Measurements from ENCODE around the gene CTNNA2. TPM values are rescaled to one million over a fixed set of nuclear protein-coding genes. Genes with fewer than 3 reads are reported as not detected.

Gene CTNNA2
- total and polyA plus RNA-seq, 4 donors: 0.01 to 0.37 TPM; not detected in 2

GRCh38 chr2:79975791-79976565 is 463.1 kb downstream of the CTNNA2 start:
- H3K36me3 ChIP-seq (ENCODE audit: control insufficient read depth in 4 of 4, insufficient read depth in 4 of 4, low read length in 4 of 4): no peaks in the 10 kb centered on the region
- H3K9me3 ChIP-seq (ENCODE audit: control insufficient read depth in 4 of 4, insufficient read depth in 3 of 4, low read length in 3 of 4): no peaks in the 10 kb centered on the region
- H3K4me1 ChIP-seq (ENCODE audit: control insufficient read depth in 5 of 5, insufficient read depth in 5 of 5, low read length in 5 of 5): no peaks in the 10 kb centered on the region
- H3K27ac ChIP-seq (ENCODE audit: low read depth in 1 of 2, low read length in 1 of 2): no peak overlapping the region
- TF ChIP-seq CTCF (IDR thresholded peaks at IDR 0.05; ENCODE audit: control extremely low read depth, extremely low read depth): no peak
- H3K27me3 ChIP-seq (ENCODE audit: control insufficient read depth in 3 of 3, insufficient read depth in 3 of 3, low read length in 2 of 3): no peaks in the 10 kb centered on the region
- 65 to 73% methylated on average over 6 of the region's 6 CpGs for WGBS, 2 donors
- DNase-seq: no peak
- H3K4me3 ChIP-seq: no peak overlapping the region
- no peak overlapping the region for H3K9ac ChIP-seq (ENCODE audit: insufficient read depth in 1 of 2, low read length in 2 of 2)
- no peak for ATAC-seq (ENCODE audit: insufficient read depth, low FRiP score)

GRCh38 chr2:79977792-79978191 is 464.9 kb downstream of the CTNNA2 start:
- TF ChIP-seq CTCF (IDR thresholded peaks at IDR 0.05; ENCODE audit: control extremely low read depth, extremely low read depth): no peak
- no peaks in the 10 kb centered on the region for H3K4me1 ChIP-seq (ENCODE audit: control insufficient read depth in 5 of 5, insufficient read depth in 5 of 5, low read length in 5 of 5)
- no peak overlapping the region for H3K4me3 ChIP-seq
- H3K9ac ChIP-seq (ENCODE audit: insufficient read depth in 1 of 2, low read length in 2 of 2): no peak overlapping the region
- WGBS, 2 donors: 90 to 93% methylated on average over 2 of the region's 2 CpGs
- no peak overlapping the region for H3K27ac ChIP-seq (ENCODE audit: low read depth in 1 of 2, low read length in 1 of 2)
- H3K9me3 ChIP-seq (ENCODE audit: control insufficient read depth in 4 of 4, insufficient read depth in 3 of 4, low read length in 3 of 4): no peaks in the 10 kb centered on the region
- H3K36me3 ChIP-seq (ENCODE audit: control insufficient read depth in 4 of 4, insufficient read depth in 4 of 4, low read length in 4 of 4): no peaks in the 10 kb centered on the region
- H3K27me3 ChIP-seq (ENCODE audit: control insufficient read depth in 3 of 3, insufficient read depth in 3 of 3, low read length in 2 of 3): no peaks in the 10 kb centered on the region
- DNase-seq (no peak), ATAC-seq (ENCODE audit: insufficient read depth, low FRiP score) (no peak)

- Histone ChIP-seq H3K36me3 (ENCODE audit: control insufficient read depth in 4 of 4, insufficient read depth in 4 of 4, low read length in 4 of 4) (no peaks in the 10 kb centered on the region), H3K4me3 (no peak overlapping the region), H3K4me1 (ENCODE audit: control insufficient read depth in 5 of 5, insufficient read depth in 5 of 5, low read length in 5 of 5) (no peaks in the 10 kb centered on the region), H3K9ac (ENCODE audit: insufficient read depth in 1 of 2, low read length in 2 of 2) (no peak overlapping the region), H3K27me3 (ENCODE audit: control insufficient read depth in 3 of 3, insufficient read depth in 3 of 3, low read length in 2 of 3) (no peaks in the 10 kb centered on the region), H3K9me3 (ENCODE audit: control insufficient read depth in 4 of 4, insufficient read depth in 3 of 4, low read length in 3 of 4) (no peaks in the 10 kb centered on the region), H3K27ac (ENCODE audit: low read depth in 1 of 2, low read length in 1 of 2) (no peak overlapping the region)
- DNase-seq (no peak), ATAC-seq (ENCODE audit: insufficient read depth, low FRiP score) (no peak)
- WGBS, 2 donors: 72 to 88% methylated on average over 1 of the region's 1 CpG
- no peak for TF ChIP-seq CTCF (IDR thresholded peaks at IDR 0.05; ENCODE audit: control extremely low read depth, extremely low read depth)
Observed at GRCh38 chr2:79980116-79980515, 467.3 kb downstream of the CTNNA2 start.

GRCh38 chr2:79980816-79981215 is 468.0 kb downstream of the CTNNA2 start:
- H3K36me3 ChIP-seq (ENCODE audit: control insufficient read depth in 4 of 4, insufficient read depth in 4 of 4, low read length in 4 of 4): no peaks in the 10 kb centered on the region

More at GRCh38 chr2:79980816-79981215, 468.0 kb downstream of the CTNNA2 start:
- Histone ChIP-seq H3K27me3 (ENCODE audit: control insufficient read depth in 3 of 3, insufficient read depth in 3 of 3, low read length in 2 of 3) (no peaks in the 10 kb centered on the region), H3K4me1 (ENCODE audit: control insufficient read depth in 5 of 5, insufficient read depth in 5 of 5, low read length in 5 of 5) (no peaks in the 10 kb centered on the region), H3K9ac (ENCODE audit: insufficient read depth in 1 of 2, low read length in 2 of 2) (no peak overlapping the region), H3K9me3 (ENCODE audit: control insufficient read depth in 4 of 4, insufficient read depth in 3 of 4, low read length in 3 of 4) (no peaks in the 10 kb centered on the region), H3K27ac (ENCODE audit: low read depth in 1 of 2, low read length in 1 of 2) (no peak overlapping the region), H3K4me3 (no peak overlapping the region)
- no peak for TF ChIP-seq CTCF (IDR thresholded peaks at IDR 0.05; ENCODE audit: control extremely low read depth, extremely low read depth)
- DNase-seq: no peak
- no peak for ATAC-seq (ENCODE audit: insufficient read depth, low FRiP score)
- 77 to 85% methylated on average over 5 of the region's 5 CpGs for WGBS, 2 donors
